Fibroblast of mammary gland (primary cell): ENCODE results near the gene REX1BD.
"Not testable (repeated sequence)": the region's sequence is repeated elsewhere in the genome, so short reads cannot be mapped to it uniquely, and the experiment has no call there.

Source experiments
- DNase-seq: peaks from one replicate; pipeline ENCODE4 v3.0.0-alpha.2; 2010; ENCODE audit warnings: low read depth
- H3K4me3 ChIP-seq: 2 replicates; pipeline ENCODE4 v1.5.1; 2011; ENCODE audit warnings: low read depth, mild to moderate bottlenecking, low read length, moderate library complexity; ENCODE audit not compliant: control insufficient read depth
- CTCF ChIP-seq: conservative IDR thresholded peaks from 2 replicates; pipeline ENCODE4 v1.5.1; 2011; ENCODE audit warnings: low read depth, low read length, inconsistent platforms; ENCODE audit not compliant: control insufficient read depth, insufficient read depth

The REX1BD gene

GRCh38 chr19:18588611-18589379, at the start of gene REX1BD:
TSS of gene REX1BD (plus strand) at chr19:18588798. CDS start at chr19:18588802, 4 bp downstream.
- TF ChIP-seq CTCF = peak; percentile 53
- H3K4me3 ChIP-seq = peak within 1 kb of the TSS; percentile 66

GRCh38 chr19:18539372-18539771, 49.2 kb upstream of the REX1BD start:
- no peak for DNase-seq
- H3K4me3 ChIP-seq = no peak overlapping the region
- no peak for TF ChIP-seq CTCF

More at GRCh38 chr19:18588611-18589379, at the start of gene REX1BD:
- peak; percentile 65 for DNase-seq

- DNase-seq = not testable (repeated sequence)
Measured at GRCh38 chr19:18540200-18540599, 48.4 kb upstream of the REX1BD start.

GRCh38 chr19:18541258-18541991, 47.2 kb upstream of the REX1BD start:
- H3K4me3 ChIP-seq = no peak overlapping the region
- DNase-seq = peak; percentile 85
- TF ChIP-seq CTCF = no peak

More at GRCh38 chr19:18540200-18540599, 48.4 kb upstream of the REX1BD start:
- not testable (repeated sequence) for H3K4me3 ChIP-seq

- H3K4me3 ChIP-seq = peak overlapping the region; percentile 64
- DNase-seq = no peak
- no peak for TF ChIP-seq CTCF
Measured at GRCh38 chr19:18541992-18542940, 46.3 kb upstream of the REX1BD start.

GRCh38 chr19:18542941-18543813, 45.4 kb upstream of the REX1BD start, which contains the start of gene FKBP8:
TSS of gene FKBP8 (minus strand) at chr19:18543573. CDS start at chr19:18541970, 1,603 bp downstream.
- no peak for TF ChIP-seq CTCF
- DNase-seq = peak; percentile 80
- H3K4me3 ChIP-seq = peak within 1 kb of the TSS; percentile 64
